Measurements from ENCODE around the gene TUBB3.
"Not testable (repeated sequence)": the region's sequence is repeated elsewhere in the genome, so short reads cannot be mapped to it uniquely, and the experiment has no call there.

Gene TUBB3

DNA sequence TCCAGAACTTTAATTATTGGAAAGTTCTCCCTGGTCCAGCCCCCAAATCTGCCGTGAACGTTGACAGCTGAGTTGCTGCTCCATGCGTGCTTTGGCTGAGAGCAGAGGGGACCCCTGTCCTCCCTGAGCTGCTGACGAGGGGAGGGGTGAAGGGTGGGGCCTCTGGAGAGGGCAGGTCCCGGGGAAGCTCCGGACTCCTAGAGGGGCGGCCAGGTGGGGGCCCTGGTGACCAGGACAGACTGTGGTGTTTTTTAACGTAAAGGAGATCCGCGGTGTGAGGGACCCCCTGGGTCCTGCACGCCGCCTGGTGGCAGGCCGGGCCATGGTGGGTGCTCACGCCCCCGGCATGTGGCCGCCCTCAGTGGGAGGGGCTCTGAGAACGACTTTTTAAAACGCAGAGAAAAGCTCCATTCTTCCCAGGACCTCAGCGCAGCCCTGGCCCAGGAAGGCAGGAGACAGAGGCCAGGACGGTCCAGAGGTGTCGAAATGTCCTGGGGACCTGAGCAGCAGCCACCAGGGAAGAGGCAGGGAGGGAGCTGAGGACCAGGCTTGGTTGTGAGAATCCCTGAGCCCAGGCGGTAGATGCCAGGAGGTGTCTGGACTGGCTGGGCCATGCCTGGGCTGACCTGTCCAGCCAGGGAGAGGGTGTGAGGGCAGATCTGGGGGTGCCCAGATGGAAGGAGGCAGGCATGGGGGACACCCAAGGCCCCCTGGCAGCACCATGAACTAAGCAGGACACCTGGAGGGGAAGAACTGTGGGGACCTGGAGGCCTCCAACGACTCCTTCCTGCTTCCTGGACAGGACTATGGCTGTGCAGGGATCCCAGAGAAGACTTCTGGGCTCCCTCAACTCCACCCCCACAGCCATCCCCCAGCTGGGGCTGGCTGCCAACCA, 4.4 kb upstream of the TUBB3 start, which contains the start of gene MC1R:
Gene MC1R, plus strand, starts transcription at position 410 of the 895 bp plus-strand sequence. Its CDS starts 397 bp downstream, at position 807.
- Mint-ChIP-seq H3K36me3 (ENCODE audit: low read depth) (no peaks in the 10 kb centered on the region), H3K4me3 (peak within 1 kb of the TSS; percentile 60), H3K27ac (peak within 1 kb of the TSS; percentile 59), H3K27me3 (peaks cover 35% of the 10 kb centered on the region), H3K9me3 (no peaks in the 10 kb centered on the region), H3K4me1 (peaks cover 46% of the 10 kb centered on the region)
- DNase-seq (peak; percentile 41), ATAC-seq (peak; percentile 5)

DNA sequence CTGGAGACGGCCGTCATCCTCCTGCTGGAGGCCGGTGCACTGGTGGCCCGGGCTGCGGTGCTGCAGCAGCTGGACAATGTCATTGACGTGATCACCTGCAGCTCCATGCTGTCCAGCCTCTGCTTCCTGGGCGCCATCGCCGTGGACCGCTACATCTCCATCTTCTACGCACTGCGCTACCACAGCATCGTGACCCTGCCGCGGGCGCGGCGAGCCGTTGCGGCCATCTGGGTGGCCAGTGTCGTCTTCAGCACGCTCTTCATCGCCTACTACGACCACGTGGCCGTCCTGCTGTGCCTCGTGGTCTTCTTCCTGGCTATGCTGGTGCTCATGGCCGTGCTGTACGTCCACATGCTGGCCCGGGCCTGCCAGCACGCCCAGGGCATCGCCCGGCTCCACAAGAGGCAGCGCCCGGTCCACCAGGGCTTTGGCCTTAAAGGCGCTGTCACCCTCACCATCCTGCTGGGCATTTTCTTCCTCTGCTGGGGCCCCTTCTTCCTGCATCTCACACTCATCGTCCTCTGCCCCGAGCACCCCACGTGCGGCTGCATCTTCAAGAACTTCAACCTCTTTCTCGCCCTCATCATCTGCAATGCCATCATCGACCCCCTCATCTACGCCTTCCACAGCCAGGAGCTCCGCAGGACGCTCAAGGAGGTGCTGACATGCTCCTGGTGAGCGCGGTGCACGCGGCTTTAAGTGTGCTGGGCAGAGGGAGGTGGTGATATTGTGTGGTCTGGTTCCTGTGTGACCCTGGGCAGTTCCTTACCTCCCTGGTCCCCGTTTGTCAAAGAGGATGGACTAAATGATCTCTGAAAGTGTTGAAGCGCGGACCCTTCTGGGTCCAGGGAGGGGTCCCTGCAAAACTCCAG, 3.4 kb upstream of the TUBB3 start:
- H3K27me3 Mint-ChIP-seq: peaks cover 42% of the 10 kb centered on the region
- H3K9me3 Mint-ChIP-seq: no peaks in the 10 kb centered on the region
- H3K36me3 Mint-ChIP-seq (ENCODE audit: low read depth): no peaks in the 10 kb centered on the region
- H3K4me1 Mint-ChIP-seq: peaks cover 46% of the 10 kb centered on the region
- peak overlapping the region; percentile 23 for H3K27ac Mint-ChIP-seq
- ATAC-seq (no peak), DNase-seq (no peak)
- no peak overlapping the region for H3K4me3 Mint-ChIP-seq

DNA sequence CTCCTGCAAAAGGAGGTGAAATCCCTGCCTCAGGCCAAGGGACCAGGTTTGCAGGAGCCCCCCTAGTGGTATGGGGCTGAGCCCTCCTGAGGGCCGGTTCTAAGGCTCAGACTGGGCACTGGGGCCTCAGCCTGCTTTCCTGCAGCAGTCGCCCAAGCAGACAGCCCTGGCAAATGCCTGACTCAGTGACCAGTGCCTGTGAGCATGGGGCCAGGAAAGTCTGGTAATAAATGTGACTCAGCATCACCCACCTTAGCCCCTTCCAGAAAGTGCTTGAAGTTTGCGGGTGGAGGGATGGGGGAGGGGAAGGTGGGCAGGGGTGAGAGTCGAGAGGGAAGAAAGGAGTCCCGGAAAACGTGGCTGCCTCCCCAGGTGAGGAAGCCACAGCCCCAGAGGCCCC, 2.4 kb upstream of the TUBB3 start:
- Mint-ChIP-seq H3K27me3 (peaks cover 49% of the 10 kb centered on the region), H3K36me3 (ENCODE audit: low read depth) (no peaks in the 10 kb centered on the region), H3K27ac (no peak overlapping the region), H3K4me3 (no peak overlapping the region), H3K4me1 (peaks cover 49% of the 10 kb centered on the region), H3K9me3 (no peaks in the 10 kb centered on the region)
- no peak for DNase-seq
- no peak for ATAC-seq

DNA sequence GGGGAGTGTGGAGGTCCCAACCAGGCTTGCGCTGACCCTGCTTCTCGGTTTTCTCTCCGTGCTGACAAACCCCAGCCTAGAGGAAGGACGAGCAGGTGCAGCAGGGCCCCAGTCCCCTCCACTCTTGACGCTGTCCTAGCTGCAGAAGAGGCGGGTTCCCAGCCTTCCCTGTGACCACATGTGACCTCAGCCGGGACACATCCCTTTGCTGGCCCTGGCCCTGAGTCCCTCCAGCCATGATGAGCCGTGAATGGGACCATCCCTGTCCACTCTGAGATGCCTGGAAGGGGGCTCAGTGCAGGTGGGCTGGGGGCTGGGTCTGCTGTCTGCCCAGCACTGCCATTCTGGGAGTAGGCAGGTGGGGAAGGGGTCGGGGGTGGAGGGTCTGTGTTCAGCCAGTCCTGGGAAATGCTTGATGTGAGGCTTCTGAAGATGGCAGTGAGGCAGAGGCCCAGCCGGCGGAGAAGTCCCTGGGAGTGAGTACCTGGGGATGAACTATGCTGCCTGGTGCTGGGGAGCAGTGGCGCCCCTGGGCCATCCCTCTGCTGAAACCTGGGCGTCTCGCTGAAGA, 1.9 kb upstream of the TUBB3 start:
- Mint-ChIP-seq H3K9me3 (no peaks in the 10 kb centered on the region), H3K27me3 (peaks cover 49% of the 10 kb centered on the region), H3K27ac (no peak overlapping the region), H3K36me3 (ENCODE audit: low read depth) (no peaks in the 10 kb centered on the region), H3K4me3 (no peak overlapping the region), H3K4me1 (peaks cover 47% of the 10 kb centered on the region)
- ATAC-seq (no peak), DNase-seq (no peak)

DNA sequence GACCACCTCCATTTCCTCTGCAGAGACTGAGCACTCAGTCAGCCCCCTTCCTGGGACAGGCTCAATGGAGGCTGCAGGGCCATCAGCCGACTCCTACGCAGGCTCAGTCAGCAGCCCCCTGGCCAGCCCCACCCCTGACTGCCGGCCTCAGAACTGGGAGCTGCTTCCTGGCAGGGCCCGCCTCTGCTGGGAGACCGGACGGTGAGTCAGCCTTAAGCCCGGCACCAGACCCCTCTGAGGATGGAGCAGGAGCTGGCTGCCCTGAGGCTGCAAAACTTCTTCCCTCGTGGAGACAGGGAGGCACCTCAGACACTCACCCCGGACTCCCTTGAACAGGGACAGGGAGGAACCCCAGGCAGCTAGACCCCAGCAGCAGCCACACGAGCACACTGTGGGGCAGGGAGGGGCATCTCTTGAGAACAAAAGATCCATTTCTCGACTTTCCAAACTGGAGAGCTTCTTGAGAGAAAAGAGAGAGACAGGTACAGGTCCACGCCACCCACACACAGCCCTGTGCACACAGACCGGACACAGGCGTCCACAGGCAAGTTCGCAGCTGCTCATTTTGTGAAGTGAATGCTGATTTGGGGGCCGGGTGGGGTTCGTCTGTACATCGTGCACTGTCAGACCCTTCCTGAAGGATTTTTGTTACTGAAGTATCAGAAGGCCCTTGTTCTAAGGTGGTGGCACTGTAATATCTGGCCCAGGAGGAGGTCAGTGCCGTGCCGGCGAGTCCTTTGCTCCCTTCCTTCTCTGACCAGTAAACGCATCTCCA, 1.3 kb upstream of the TUBB3 start:
- ATAC-seq (no peak), DNase-seq (no peak)
- H3K36me3 Mint-ChIP-seq (ENCODE audit: low read depth): no peaks in the 10 kb centered on the region
- peak overlapping the region; percentile 59 for H3K4me3 Mint-ChIP-seq
- no peak overlapping the region for H3K27ac Mint-ChIP-seq
- peaks cover 52% of the 10 kb centered on the region for H3K27me3 Mint-ChIP-seq
- H3K4me1 Mint-ChIP-seq: peaks cover 51% of the 10 kb centered on the region
- H3K9me3 Mint-ChIP-seq: no peaks in the 10 kb centered on the region

DNA sequence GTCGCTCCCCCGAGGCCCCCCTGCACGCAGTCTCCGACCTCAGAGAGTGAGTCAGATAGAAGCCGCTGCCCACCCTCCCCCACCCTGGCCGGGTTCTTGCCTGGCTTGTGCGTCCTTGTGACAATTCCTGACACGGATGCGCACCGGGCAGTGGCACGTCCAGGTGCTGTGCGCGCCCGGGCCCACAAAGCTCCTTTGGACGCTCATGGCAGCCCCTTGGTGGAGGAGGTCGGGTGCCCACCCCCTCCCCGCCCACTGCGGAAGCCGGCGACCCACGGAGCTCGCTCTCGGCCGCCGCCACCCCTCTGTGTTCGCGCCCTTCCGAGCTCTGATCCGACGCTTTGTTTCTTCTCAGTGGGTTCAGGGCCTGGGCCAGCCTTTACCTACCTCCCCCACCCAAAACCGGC, 662 bp upstream of the TUBB3 start:
- H3K4me1 Mint-ChIP-seq: peaks cover 46% of the 10 kb centered on the region
- peak; percentile 8 for ATAC-seq
- peak overlapping the region; percentile 59 for H3K4me3 Mint-ChIP-seq
- H3K27ac Mint-ChIP-seq: no peak overlapping the region
- peak; percentile 62 for DNase-seq
- H3K9me3 Mint-ChIP-seq: no peaks in the 10 kb centered on the region
- H3K36me3 Mint-ChIP-seq (ENCODE audit: low read depth): no peaks in the 10 kb centered on the region
- peaks cover 54% of the 10 kb centered on the region for H3K27me3 Mint-ChIP-seq

DNA sequence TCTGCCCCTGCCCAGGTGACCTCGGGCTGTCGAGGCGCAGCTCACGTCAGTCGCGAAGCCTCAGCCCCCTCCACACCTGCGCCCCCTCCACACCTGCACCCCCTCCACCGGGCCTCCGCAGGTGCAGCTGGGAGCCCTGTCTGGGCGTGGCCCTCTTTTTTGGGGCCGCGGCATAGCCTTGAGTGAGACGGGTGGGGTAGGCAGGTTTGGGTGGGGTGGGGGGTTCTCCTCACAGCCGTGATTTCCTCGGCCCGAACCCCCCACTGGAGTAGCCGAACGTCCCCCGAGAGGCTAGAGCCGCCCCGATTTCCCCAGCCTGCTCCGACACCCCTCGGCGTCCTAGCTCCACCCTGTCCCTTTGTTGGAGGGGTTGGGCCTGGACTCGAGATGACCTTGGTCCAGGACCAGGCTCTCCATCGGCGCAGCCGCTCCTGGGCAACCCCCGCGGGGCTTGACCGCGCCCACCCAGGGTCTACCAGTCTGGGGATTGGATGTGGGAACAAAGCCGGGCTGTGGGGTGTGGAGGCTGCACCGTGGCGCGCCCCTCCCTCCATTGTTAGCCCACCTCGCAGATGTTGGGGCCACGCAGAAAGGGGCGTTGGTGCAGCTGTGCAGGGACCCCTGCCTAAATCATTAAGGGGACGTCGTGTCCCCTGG, 626 bp downstream of the TUBB3 start:
- peaks cover 35% of the 10 kb centered on the region for H3K4me1 Mint-ChIP-seq
- H3K9me3 Mint-ChIP-seq: no peaks in the 10 kb centered on the region
- H3K4me3 Mint-ChIP-seq: no peak overlapping the region
- no peak overlapping the region for H3K27ac Mint-ChIP-seq
- DNase-seq: no peak
- no peak for ATAC-seq
- H3K36me3 Mint-ChIP-seq (ENCODE audit: low read depth): no peaks in the 10 kb centered on the region
- peaks cover 59% of the 10 kb centered on the region for H3K27me3 Mint-ChIP-seq

DNA sequence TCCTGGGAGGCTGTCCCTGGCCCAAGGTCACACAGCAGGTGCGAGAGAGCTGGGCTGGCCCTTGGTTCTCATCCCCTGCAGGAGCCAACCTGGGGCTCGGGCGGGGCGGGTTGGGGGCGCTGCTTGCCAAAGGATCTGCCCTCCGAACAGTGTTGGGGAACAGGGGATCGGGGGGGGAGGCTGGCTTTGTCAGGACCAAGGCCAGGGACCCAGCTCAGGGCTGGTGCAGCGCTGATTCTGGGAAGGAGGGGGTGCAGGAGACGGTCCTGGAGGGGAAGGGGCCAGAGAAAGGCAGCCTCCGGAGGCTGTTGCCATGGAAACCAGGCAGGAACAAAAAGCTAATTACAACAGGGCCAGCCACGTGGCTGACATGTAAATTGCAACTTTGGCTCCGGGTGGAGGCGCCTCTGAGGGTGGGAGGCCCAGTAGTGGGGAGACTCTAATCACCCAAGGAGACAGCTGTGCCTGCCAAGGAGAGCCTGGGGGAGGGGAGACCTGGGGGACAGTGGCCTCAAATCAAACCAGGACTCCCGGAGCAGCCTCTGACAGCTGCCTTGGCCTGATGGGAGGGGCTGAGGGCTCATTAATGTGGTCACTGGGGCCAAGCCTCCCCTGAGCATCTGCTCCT, 1.3 kb downstream of the TUBB3 start:
- DNase-seq (peak; percentile 25), ATAC-seq (no peak)
- H3K4me3 Mint-ChIP-seq: no peak overlapping the region
- H3K9me3 Mint-ChIP-seq: no peaks in the 10 kb centered on the region
- peaks cover 54% of the 10 kb centered on the region for H3K27me3 Mint-ChIP-seq
- H3K4me1 Mint-ChIP-seq: peaks cover 34% of the 10 kb centered on the region
- H3K27ac Mint-ChIP-seq: no peak overlapping the region
- no peaks in the 10 kb centered on the region for H3K36me3 Mint-ChIP-seq (ENCODE audit: low read depth)

DNA sequence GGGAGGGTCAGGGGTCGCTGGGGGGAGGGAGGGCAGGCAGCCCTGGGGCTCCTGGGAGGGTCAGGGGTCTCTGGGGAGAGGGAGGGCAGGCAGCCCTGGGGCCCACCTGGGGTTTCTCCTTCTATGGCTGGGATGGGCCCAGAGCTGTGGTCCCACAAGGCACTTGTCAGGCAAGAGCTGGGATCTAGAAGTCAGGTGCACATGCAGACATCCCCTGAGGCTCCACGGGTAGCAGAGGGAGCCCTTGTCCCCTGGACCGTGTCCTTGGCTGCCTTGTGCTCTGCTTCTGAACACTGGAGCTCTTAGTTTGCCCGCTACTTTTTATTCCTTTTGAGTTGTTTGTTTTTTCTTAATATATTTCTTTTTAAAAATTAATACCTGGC, 1.8 kb downstream of the TUBB3 start:
- H3K4me3 Mint-ChIP-seq: no peak overlapping the region
- no peaks in the 10 kb centered on the region for H3K9me3 Mint-ChIP-seq
- ATAC-seq (no peak), DNase-seq (no peak)
- peaks cover 49% of the 10 kb centered on the region for H3K27me3 Mint-ChIP-seq
- H3K4me1 Mint-ChIP-seq: peaks cover 30% of the 10 kb centered on the region
- H3K27ac Mint-ChIP-seq: no peak overlapping the region
- H3K36me3 Mint-ChIP-seq (ENCODE audit: low read depth): no peaks in the 10 kb centered on the region

DNA sequence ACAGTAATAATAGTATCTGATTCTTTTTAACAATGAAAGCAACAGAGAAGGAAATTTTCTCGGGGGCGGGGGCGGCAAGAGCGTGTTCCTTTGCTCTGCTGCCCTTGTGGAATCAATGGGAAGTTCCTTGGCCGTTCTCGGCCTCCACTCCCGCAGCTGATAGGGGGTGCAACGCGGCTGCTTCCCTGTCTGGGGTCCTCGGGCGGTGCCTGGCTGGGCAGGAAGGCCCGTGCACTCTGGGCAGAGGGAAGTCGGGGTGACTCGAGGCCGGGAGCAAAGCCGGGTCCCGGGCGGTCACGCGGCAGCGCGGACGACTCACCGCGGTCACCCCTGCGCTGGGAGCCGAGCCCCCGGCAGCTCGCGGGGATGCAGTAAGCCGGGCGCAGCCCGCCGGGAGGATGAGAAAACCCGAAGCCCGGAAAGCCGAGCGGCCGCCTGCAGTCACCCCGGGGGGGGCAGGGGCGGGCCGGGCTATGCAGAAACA, 2.5 kb downstream of the TUBB3 start:
- peaks cover 43% of the 10 kb centered on the region for H3K27me3 Mint-ChIP-seq
- H3K4me3 Mint-ChIP-seq: no peak overlapping the region
- H3K36me3 Mint-ChIP-seq (ENCODE audit: low read depth): no peaks in the 10 kb centered on the region
- no peak for ATAC-seq
- no peak for DNase-seq
- peaks cover 26% of the 10 kb centered on the region for H3K4me1 Mint-ChIP-seq
- no peaks in the 10 kb centered on the region for H3K9me3 Mint-ChIP-seq
- H3K27ac Mint-ChIP-seq: no peak overlapping the region

DNA sequence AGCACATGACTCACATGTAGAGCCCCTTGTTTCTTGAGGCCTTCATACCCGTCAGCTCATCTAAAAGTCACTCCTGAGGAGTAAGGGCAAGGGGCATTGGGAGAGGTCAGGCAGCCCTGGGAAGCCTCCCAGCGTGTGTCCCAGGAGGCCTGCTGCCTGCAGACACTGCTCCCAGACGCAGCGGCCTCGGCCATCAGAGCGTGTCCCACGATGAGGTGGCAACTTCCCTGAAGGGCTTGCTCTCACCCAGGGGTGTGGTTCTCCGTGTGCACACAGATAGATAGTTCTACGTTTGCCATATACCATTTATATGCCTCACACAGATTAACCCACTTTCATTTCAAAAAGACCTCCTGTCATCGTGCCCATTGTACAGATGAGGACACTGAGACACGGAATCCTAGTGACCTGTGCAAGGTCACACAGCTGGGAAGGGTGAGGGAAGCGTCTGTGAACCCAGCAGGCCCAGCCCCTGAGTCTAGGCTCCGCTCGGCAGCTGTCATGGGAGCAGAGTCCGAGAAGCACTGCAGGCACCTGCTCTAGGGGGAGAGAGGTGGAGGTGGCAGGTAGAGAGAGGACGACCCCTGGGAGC, 8.3 kb downstream of the TUBB3 start:
- Mint-ChIP-seq H3K9me3 (no peaks in the 10 kb centered on the region), H3K27me3 (peaks cover 18% of the 10 kb centered on the region), H3K4me1 (peaks cover 6% of the 10 kb centered on the region), H3K27ac (no peak overlapping the region), H3K4me3 (no peak overlapping the region), H3K36me3 (ENCODE audit: low read depth) (no peaks in the 10 kb centered on the region)
- DNase-seq: no peak
- no peak for ATAC-seq

DNA sequence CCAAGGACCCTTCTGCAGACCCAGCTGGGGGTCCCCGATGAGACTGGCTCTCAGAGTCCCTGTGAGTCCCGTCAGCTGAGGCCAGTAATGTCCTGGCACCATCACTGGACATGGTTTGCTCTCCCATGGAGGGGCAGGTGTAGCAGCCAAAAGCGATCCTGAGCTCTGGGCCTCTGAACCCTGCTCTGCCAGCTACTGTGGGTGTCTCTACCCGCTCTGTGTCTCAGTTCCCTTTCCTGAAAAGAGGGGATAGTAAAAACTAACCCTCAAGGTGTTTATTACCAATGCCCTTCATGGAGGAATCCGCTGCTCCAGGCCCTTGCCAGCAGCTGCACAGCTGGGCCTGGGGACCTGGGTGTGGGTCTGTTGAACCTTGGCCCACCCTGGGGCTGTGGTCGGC, 8.8 kb downstream of the TUBB3 start:
- H3K4me1 Mint-ChIP-seq: peaks cover 3% of the 10 kb centered on the region
- ATAC-seq (no peak), DNase-seq (no peak)
- peaks cover 15% of the 10 kb centered on the region for H3K27me3 Mint-ChIP-seq
- no peaks in the 10 kb centered on the region for H3K36me3 Mint-ChIP-seq (ENCODE audit: low read depth)
- no peaks in the 10 kb centered on the region for H3K9me3 Mint-ChIP-seq
- H3K4me3 Mint-ChIP-seq: no peak overlapping the region
- H3K27ac Mint-ChIP-seq: no peak overlapping the region

DNA sequence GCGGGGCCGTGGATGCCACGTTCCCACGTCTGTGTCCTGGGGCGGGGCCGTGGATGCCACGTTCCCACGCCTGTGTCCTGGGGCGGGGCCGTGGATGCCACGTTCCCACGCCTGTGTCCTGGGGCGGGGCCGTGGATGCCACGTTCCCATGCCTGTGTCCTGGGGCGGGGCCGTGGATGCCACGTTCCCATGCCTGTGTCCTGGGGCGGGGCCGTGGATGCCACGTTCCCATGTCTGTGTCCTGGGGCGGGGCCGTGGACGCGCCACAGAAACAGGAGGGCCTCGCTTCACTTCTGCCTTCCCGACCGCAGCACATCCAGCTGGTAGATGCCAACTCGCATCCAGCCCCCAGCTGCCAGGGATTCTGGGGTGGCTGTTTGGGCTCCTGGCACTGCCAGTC, 10.9 kb downstream of the TUBB3 start:
- H3K4me3 Mint-ChIP-seq: not testable (repeated sequence)

More for the DNA sequence above, 10.9 kb downstream of the TUBB3 start:
- not testable (repeated sequence) for H3K27me3 Mint-ChIP-seq; ATAC-seq; DNase-seq; H3K36me3 Mint-ChIP-seq (ENCODE audit: low read depth); H3K4me1 Mint-ChIP-seq; H3K9me3 Mint-ChIP-seq; H3K27ac Mint-ChIP-seq
